Calu3 (cell line): Measurements from ENCODE around the gene LRRC43. TPM values are rescaled to one million over a fixed set of nuclear protein-coding genes. Genes with fewer than 3 reads are reported as not detected.
"Not testable (repeated sequence)": the region's sequence is repeated elsewhere in the genome, so short reads cannot be mapped to it uniquely, and the experiment has no call there.

Experiments
- BruUV-seq: library from RNA; stranded (reverse); fragments of 400-500 nt; replicated peaks from 2 replicates; lab custom pipeline; 2021; lab: Mats Ljungman, UMichigan
- CTCF ChIA-PET: fragments of 300-600 bp; sonication (Branson Sonifier 250); formaldehyde crosslinking; loops from one replicate; lab custom pipeline; 2022; ENCODE audit warnings: antibody characterized with exemption; lab: Charles Lee
- DNase-seq: peaks from one replicate; pipeline ENCODE4 v3.0.0; 2022
- H3K27ac Mint-ChIP-seq: one replicate; pipeline ENCODE4 v1.8.0; 2022; ENCODE audit warnings: mixed read lengths; ENCODE audit not compliant: unreplicated experiment
- H3K27me3 Mint-ChIP-seq: one replicate; pipeline ENCODE4 v1.8.0; 2022; ENCODE audit warnings: mixed read lengths; ENCODE audit not compliant: unreplicated experiment
- H3K36me3 Mint-ChIP-seq: one replicate; pipeline ENCODE4 v1.8.0; 2022; ENCODE audit warnings: mild to moderate bottlenecking, moderate library complexity, mixed read lengths; ENCODE audit not compliant: insufficient read depth, unreplicated experiment
- H3K4me1 Mint-ChIP-seq: one replicate; pipeline ENCODE4 v1.8.0; 2022; ENCODE audit warnings: mild to moderate bottlenecking, low read depth, mixed read lengths; ENCODE audit not compliant: unreplicated experiment
- H3K4me3 Mint-ChIP-seq: one replicate; pipeline ENCODE4 v1.8.0; 2022; ENCODE audit warnings: mild to moderate bottlenecking, low read depth, moderate library complexity, mixed read lengths; ENCODE audit not compliant: unreplicated experiment
- H3K9me3 Mint-ChIP-seq: one replicate; pipeline ENCODE4 v1.8.0; 2022; ENCODE audit warnings: low read depth, mixed read lengths; ENCODE audit not compliant: unreplicated experiment
- intact Hi-C: fragments of 100-400 bp; cut with micrococcal nuclease; formaldehyde crosslinking; loops from one replicate; pipeline ENCODE4 v1.10.0; 2022; ENCODE audit not compliant: unreplicated experiment
- total RNA-seq: library from RNA; stranded (reverse); gene quantifications from 2 replicates; pipeline ENCODE4 v1.2.3, GENCODE V29; 2022
- TF ChIP-seq, protein P1 (sequence below): fragments of 200-600 bp; IDR thresholded peaks from one replicate; pipeline ENCODE4 v1.8.0; 2022; ENCODE audit warnings: antibody characterized with exemption; ENCODE audit not compliant: unreplicated experiment

The LRRC43 gene
- total RNA-seq, 1 experiment from 2014 or later: not detected

DNA sequence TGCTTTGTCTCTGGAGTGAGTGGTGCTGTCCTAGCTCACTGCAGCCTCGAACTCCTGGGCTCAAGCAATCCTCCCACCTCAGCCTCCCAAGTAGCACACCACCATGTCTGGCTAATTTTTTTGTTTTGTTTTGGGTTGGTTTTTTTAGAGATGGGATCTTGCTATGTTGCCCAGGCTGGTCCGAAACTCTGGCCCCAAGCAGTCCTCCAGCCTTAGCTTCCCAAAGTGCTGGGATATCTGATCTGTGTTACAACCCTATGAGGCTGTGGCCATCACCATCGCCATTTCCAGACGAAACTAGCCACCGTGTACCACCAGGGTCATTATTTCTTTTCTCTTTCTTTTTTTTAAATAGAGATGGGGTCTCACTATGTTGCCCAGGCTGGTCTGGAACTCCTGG lies 11.5 kb upstream of the LRRC43 start:
- no peaks in the 10 kb centered on the region for H3K9me3 Mint-ChIP-seq
- DNase-seq: no peak

GRCh38 chr12:122172262-122172939 lies 10.5 kb upstream of the LRRC43 start:
- H3K27me3 Mint-ChIP-seq: peaks cover 23% of the 10 kb centered on the region
- no peaks in the 10 kb centered on the region for H3K9me3 Mint-ChIP-seq
- H3K36me3 Mint-ChIP-seq: no peaks in the 10 kb centered on the region
- no peak overlapping the region for H3K27ac Mint-ChIP-seq
- BruUV-seq: no TSS peak
- TF ChIP-seq, protein P1, sequence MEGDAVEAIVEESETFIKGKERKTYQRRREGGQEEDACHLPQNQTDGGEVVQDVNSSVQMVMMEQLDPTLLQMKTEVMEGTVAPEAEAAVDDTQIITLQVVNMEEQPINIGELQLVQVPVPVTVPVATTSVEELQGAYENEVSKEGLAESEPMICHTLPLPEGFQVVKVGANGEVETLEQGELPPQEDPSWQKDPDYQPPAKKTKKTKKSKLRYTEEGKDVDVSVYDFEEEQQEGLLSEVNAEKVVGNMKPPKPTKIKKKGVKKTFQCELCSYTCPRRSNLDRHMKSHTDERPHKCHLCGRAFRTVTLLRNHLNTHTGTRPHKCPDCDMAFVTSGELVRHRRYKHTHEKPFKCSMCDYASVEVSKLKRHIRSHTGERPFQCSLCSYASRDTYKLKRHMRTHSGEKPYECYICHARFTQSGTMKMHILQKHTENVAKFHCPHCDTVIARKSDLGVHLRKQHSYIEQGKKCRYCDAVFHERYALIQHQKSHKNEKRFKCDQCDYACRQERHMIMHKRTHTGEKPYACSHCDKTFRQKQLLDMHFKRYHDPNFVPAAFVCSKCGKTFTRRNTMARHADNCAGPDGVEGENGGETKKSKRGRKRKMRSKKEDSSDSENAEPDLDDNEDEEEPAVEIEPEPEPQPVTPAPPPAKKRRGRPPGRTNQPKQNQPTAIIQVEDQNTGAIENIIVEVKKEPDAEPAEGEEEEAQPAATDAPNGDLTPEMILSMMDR: no peak
- no peak for DNase-seq
- CTCF ChIA-PET: interaction anchor here (0.9 kb wide), 1 partner anchor 377 kb away, joined by 3 read pairs; no protein-coding TSS in a partner anchor
- H3K4me3 Mint-ChIP-seq: no peak overlapping the region
- intact Hi-C loops: no loop called here
- H3K4me1 Mint-ChIP-seq: no peaks in the 10 kb centered on the region

More for the DNA sequence above, 11.5 kb upstream of the LRRC43 start:
- Mint-ChIP-seq H3K27me3 (peaks cover 23% of the 10 kb centered on the region), H3K4me3 (no peak overlapping the region), H3K27ac (no peak overlapping the region), H3K36me3 (no peaks in the 10 kb centered on the region), H3K4me1 (no peaks in the 10 kb centered on the region)
- CTCF ChIA-PET: no interaction called here
- TF ChIP-seq, protein P1: no peak
- no TSS peak for BruUV-seq
- intact Hi-C loops: no loop called here

GRCh38 chr12:122174155-122174845 lies 8.6 kb upstream of the LRRC43 start, which contains the start of gene IL31:
IL31 (minus strand) TSS chr12:122174221; CDS start chr12:122174172, 49 bp downstream.
- Mint-ChIP-seq H3K27ac (no peak within 1 kb of the TSS), H3K9me3 (peaks cover 1% of the 10 kb centered on the region), H3K27me3 (peaks cover 13% of the 10 kb centered on the region), H3K4me3 (no peak within 1 kb of the TSS), H3K4me1 (no peaks in the 10 kb centered on the region), H3K36me3 (no peaks in the 10 kb centered on the region)
- DNase-seq: no peak
- TF ChIP-seq, protein P1: no peak
- intact Hi-C loops: no loop called here
- CTCF ChIA-PET: no interaction called here
- no TSS peak for BruUV-seq

DNA sequence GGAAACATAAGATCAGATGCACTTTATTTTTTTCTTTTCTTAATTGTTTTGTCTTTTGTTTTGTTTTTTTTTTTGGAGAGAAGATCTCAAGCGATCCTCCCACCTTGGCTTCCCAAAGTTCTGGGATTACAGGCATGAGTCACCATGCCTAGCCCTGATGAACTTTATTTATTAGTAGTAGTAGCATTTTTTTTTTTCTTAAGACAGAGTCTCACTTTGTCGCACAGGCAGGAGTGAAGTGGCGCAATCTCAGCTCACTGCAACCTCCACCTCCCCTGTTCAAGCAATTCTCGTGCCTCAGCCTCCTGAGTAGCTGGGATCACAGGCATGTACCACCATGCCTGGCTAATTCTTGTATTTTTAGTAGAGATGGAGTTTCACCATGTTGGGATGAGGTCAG lies 6.5 kb upstream of the LRRC43 start:
- peaks cover 13% of the 10 kb centered on the region for H3K27me3 Mint-ChIP-seq
- H3K36me3 Mint-ChIP-seq, H3K27ac Mint-ChIP-seq, H3K4me3 Mint-ChIP-seq, H3K9me3 Mint-ChIP-seq, DNase-seq, BruUV-seq, intact Hi-C loops, H3K4me1 Mint-ChIP-seq: not testable (repeated sequence)
- CTCF ChIA-PET: interaction anchor here (0.6 kb wide), 1 partner anchor 372 kb away, joined by 5 read pairs; no protein-coding TSS in a partner anchor
